Subcutaneous adipose tissue (tissue), 4 donors: ENCODE data around the gene AK8. TPM values are rescaled to one million over a fixed set of nuclear protein-coding genes. Genes with fewer than 3 reads are reported as not detected.

Experiments
- CTCF ChIP-seq: fragments of 450-650 bp; IDR thresholded peaks from one replicate; pipeline ENCODE4 v1.5.1; 2016; ENCODE audit warnings: low read depth, mild to moderate bottlenecking, control low read depth, antibody characterized with exemption, moderate library complexity
- total RNA-seq, 4 donors: library from RNA; depleted of rRNA; stranded (reverse); fragments of >200 nt; gene quantifications; one replicate each; pipeline ENCODE4 v1.1.0, GENCODE V29; 2016

The AK8 gene
- total RNA-seq, 4 donors from 2014 or later, result 0.68 to 1.3 (median 1.1) TPM

- TF ChIP-seq CTCF, result no peak
Measured at GRCh38 chr9:132773764-132774339, 104.2 kb downstream of the AK8 start.

GRCh38 chr9:132773093-132773492, 105.0 kb downstream of the AK8 start:
- no peak for TF ChIP-seq CTCF

- no peak for TF ChIP-seq CTCF
Measured at GRCh38 chr9:132770770-132771310, 107.2 kb downstream of the AK8 start.

- TF ChIP-seq CTCF, result no peak
Measured at GRCh38 chr9:132769906-132770769, 107.9 kb downstream of the AK8 start.

GRCh38 chr9:132768932-132769905, 108.9 kb downstream of the AK8 start:
- no peak for TF ChIP-seq CTCF

GRCh38 chr9:132763574-132763973, 114.5 kb downstream of the AK8 start:
- no peak for TF ChIP-seq CTCF
